HCT116 (cell line): ENCODE measurements around the gene RIN3. TPM values are rescaled to one million over a fixed set of nuclear protein-coding genes. Genes with fewer than 3 reads are reported as not detected.

Experiments
- ATAC-seq: fragments of 200-7000 bp; cut with Tn5 transposase; 2 replicates; pipeline ENCODE4 v1.9.1; 2020; ENCODE audit warnings: mild to moderate bottlenecking, moderate library complexity
- BruUV-seq: library from RNA; stranded (reverse); fragments of 400-500 nt; replicated peaks from 2 replicates; lab custom pipeline; 2021; lab: Mats Ljungman, UMichigan
- CTCF ChIA-PET: fragments of 300-600 bp; sonication (Branson Sonifier 250); formaldehyde crosslinking; loops from one replicate; lab custom pipeline; 2021; ENCODE audit warnings: antibody characterized with exemption; lab: Charles Lee
- POLR2A ChIA-PET: fragments of 300-600, 350-600 bp; sonication (Branson Sonifier 250); formaldehyde crosslinking; loops from one replicate; lab custom pipeline; 2021; ENCODE audit warnings: antibody characterized with exemption; lab: Charles Lee
- RAD21 ChIA-PET, 2 experiments: fragments of 300-600 bp; sonication (Branson Sonifier 250); formaldehyde crosslinking; loops; one replicate each; lab custom pipeline; 2023; ENCODE audit warnings: low total read pairs in 2 of 2; ENCODE audit not compliant: uncharacterized antibody in 2 of 2, unreplicated experiment in 2 of 2, low non-redundant PET in 1 of 2; lab: Charles Lee
- DNase-seq: peaks from one replicate; pipeline ENCODE4 v3.0.0-alpha.2; 2010; ENCODE audit warnings: low read depth, low spot score
- H2AFZ ChIP-seq: fragments of 200-600 bp; shearing (Covaris generic), sonication (generic); 2 replicates; pipeline ENCODE4 v1.6.1; 2017; ENCODE audit warnings: low read depth, mixed run types, mixed read lengths, antibody characterized with exemption, low read length; ENCODE audit not compliant: poor library complexity, severe bottlenecking
- H3K27ac ChIP-seq: 2 replicates; pipeline ENCODE4 v1.5.1; 2012; ENCODE audit warnings: low read depth, low read length
- H3K27me3 ChIP-seq: fragments of 200-600 bp; sonication (generic); 2 replicates; pipeline ENCODE4 v1.6.1; 2016; ENCODE audit warnings: mixed run types, low read length, mixed read lengths; ENCODE audit not compliant: insufficient read depth
- H3K36me3 ChIP-seq, 2 experiments: fragments of 200-500 bp in 1 of 2; fragments of 200-600 bp in 1 of 2; sonication (Bioruptor generic) in 1 of 2; sonication (generic) in 1 of 2; 2 replicates each; pipeline versions ENCODE4 v1.5.1 to v1.6.1; 2014 to 2016; ENCODE audit warnings: low read length in 2 of 2, inconsistent platforms in 1 of 2, mixed read lengths in 1 of 2, mixed run types in 1 of 2; ENCODE audit not compliant: insufficient read depth in 2 of 2, control insufficient read depth in 1 of 2
- H3K4me1 ChIP-seq, 2 experiments: fragments of 200-600 bp in 1 of 2; sonication (generic) in 1 of 2; 2 replicates each; pipeline versions ENCODE4 v1.5.1 to v1.6.1; 2012 to 2017; ENCODE audit warnings: low read length in 2 of 2, inconsistent platforms in 1 of 2, mild to moderate bottlenecking in 1 of 2, mixed read lengths in 1 of 2, mixed run types in 1 of 2, moderate library complexity in 1 of 2; ENCODE audit not compliant: insufficient read depth in 2 of 2, control insufficient read depth in 1 of 2
- H3K4me2 ChIP-seq: fragments of 200-600 bp; sonication (generic); 2 replicates; pipeline ENCODE4 v1.6.1; 2017; ENCODE audit warnings: mixed run types, low read length, mixed read lengths
- H3K4me3 ChIP-seq, 2 experiments: fragments of 200-600 bp in 1 of 2; sonication (generic) in 1 of 2; replicated peaks in 1 of 2; 2 replicates each; pipeline ENCODE4 v1.5.1; 2011 to 2016; ENCODE audit warnings: low read length in 2 of 2, control low read depth in 1 of 2, low read depth in 1 of 2, mild to moderate bottlenecking in 1 of 2, mixed read lengths in 1 of 2, mixed run types in 1 of 2
- H3K79me2 ChIP-seq: fragments of 200-600 bp; sonication (generic); 2 replicates; pipeline ENCODE4 v1.6.1; 2017; ENCODE audit warnings: mild to moderate bottlenecking, mixed run types, low read length, moderate library complexity, mixed read lengths; ENCODE audit not compliant: insufficient read depth
- H3K9ac ChIP-seq: fragments of 200-600 bp; sonication (generic); 2 replicates; pipeline ENCODE4 v1.6.1; 2016; ENCODE audit warnings: low read length, mixed read lengths
- H3K9me2 ChIP-seq: fragments of 200-600 bp; sonication (generic), shearing (Covaris generic); 2 replicates; pipeline ENCODE4 v1.6.1; 2017; ENCODE audit warnings: mixed run types, mild to moderate bottlenecking, moderate library complexity; ENCODE audit not compliant: insufficient read depth
- H3K9me3 ChIP-seq, 2 experiments: fragments of 200-500 bp in 1 of 2; fragments of 200-600 bp in 1 of 2; sonication (Bioruptor generic) in 1 of 2; sonication (generic) in 1 of 2; 2 replicates each; pipeline ENCODE4 v1.6.1; 2014 to 2017; ENCODE audit warnings: low read length in 2 of 2, mixed read lengths in 2 of 2, inconsistent platforms in 1 of 2, low read depth in 1 of 2, mild to moderate bottlenecking in 1 of 2, mixed run types in 1 of 2, moderate library complexity in 1 of 2; ENCODE audit not compliant: control insufficient read depth in 1 of 2, insufficient read depth in 1 of 2
- H4K20me1 ChIP-seq: fragments of 200-600 bp; sonication (generic), shearing (Covaris generic); 2 replicates; pipeline ENCODE4 v1.6.1; 2017; ENCODE audit warnings: mixed run types, mild to moderate bottlenecking, moderate library complexity; ENCODE audit not compliant: insufficient read depth
- CTCF ChIP-seq, 3 experiments: fragments of 200-600 bp in 1 of 3; sonication (generic) in 1 of 3; IDR thresholded peaks in 2 of 3; conservative IDR thresholded peaks in 1 of 3; 2 replicates each; pipeline ENCODE4 v1.5.1; 2012 to 2017; ENCODE audit warnings: low read depth in 2 of 3, low read length in 2 of 3, antibody characterized with exemption in 1 of 3, borderline replicate concordance in 1 of 3, control low read depth in 1 of 3, mild to moderate bottlenecking in 1 of 3, mixed read lengths in 1 of 3, mixed run types in 1 of 3, moderate library complexity in 1 of 3; ENCODE audit not compliant: insufficient read depth in 1 of 3
- EGR1 ChIP-seq: IDR thresholded peaks from 2 replicates; pipeline ENCODE4 v1.6.1; 2012; ENCODE audit warnings: low read depth
- ELF1 ChIP-seq: IDR thresholded peaks from 2 replicates; pipeline ENCODE4 v1.6.1; 2012; ENCODE audit warnings: low read depth, borderline replicate concordance
- EZH2phosphoT487 ChIP-seq: fragments of 200-600 bp; IDR thresholded peaks from 2 replicates; pipeline ENCODE4 v1.6.1; 2018; ENCODE audit warnings: antibody characterized with exemption, borderline replicate concordance
- FOSL1 ChIP-seq: IDR thresholded peaks from 2 replicates; pipeline ENCODE4 v1.6.1; 2012; ENCODE audit warnings: low read depth
- POLR2A ChIP-seq: IDR thresholded peaks from 2 replicates; pipeline ENCODE4 v1.7.0; 2011; ENCODE audit warnings: borderline replicate concordance; ENCODE audit not compliant: insufficient read depth, insufficient read length; ENCODE audit errors: extremely low read depth
- ZFX ChIP-seq: fragments of 450-650 bp; IDR thresholded peaks from 2 replicates; pipeline ENCODE4 v1.6.1; 2017
- intact Hi-C: fragments of 100-400 bp; cut with micrococcal nuclease; formaldehyde crosslinking; loops from 2 replicates; pipeline ENCODE4 v1.10.0; 2022
- total RNA-seq: library from RNA; stranded (reverse); gene quantifications from one replicate; pipeline ENCODE4 v1.2.1, GENCODE V29; 2021; ENCODE audit not compliant: unreplicated experiment

Gene RIN3
- total RNA-seq, 1 experiment from 2014 or later, result 22.2 TPM

- DNase-seq (no peak), ATAC-seq (peak; percentile 50; the same call in 1 of the 2 replicates)
- Histone ChIP-seq H3K9ac (no peak overlapping the region), H3K27ac (no peak overlapping the region), H3K4me1 (no peaks in the 10 kb centered on the region), H3K4me2 (no peak overlapping the region), H3K36me3 (no peaks in the 10 kb centered on the region), H3K27me3 (no peaks in the 10 kb centered on the region), H3K79me2 (no peaks in the 10 kb centered on the region), H3K9me2 (no peaks in the 10 kb centered on the region), H3K4me3 (no peak overlapping the region), H4K20me1 (no peaks in the 10 kb centered on the region), H2AFZ (no peak overlapping the region), H3K9me3 (no peaks in the 10 kb centered on the region)
- BruUV-seq, result no TSS peak
- intact Hi-C loops, result no loop called here
- RAD21 ChIA-PET, result no interaction called here
- TF ChIP-seq EGR1 (no peak), ZFX (no peak), FOSL1 (no peak), POLR2A (no peak), EZH2phosphoT487 (no peak), ELF1 (no peak), CTCF (IDR thresholded peaks at IDR 0.05 in 2 of 3, conservative IDR thresholded peaks at IDR 0.05 in 1 of 3; ENCODE audit: borderline replicate concordance in 1 of 3, insufficient read depth in 1 of 3, low read depth in 2 of 3, low read length in 2 of 3) (peak in 2 of 3 experiments; percentile 33; a peak in 4 of 6 replicates)
- POLR2A ChIA-PET, result interaction anchor here (1.4 kb wide), 1 partner anchor 9 kb away, joined by 3 read pairs; no protein-coding TSS in a partner anchor
- CTCF ChIA-PET, result no interaction called here
These were observed 32.2 kb upstream of the RIN3 start for GRCh38 chr14:92481386-92481785.
